Astrocyte (in vitro differentiated cells and primary cell): ENCODE measurements around the gene FKBP1A. TPM values are rescaled to one million over a fixed set of nuclear protein-coding genes. Genes with fewer than 3 reads are reported as not detected.

Source experiments
- DNase-seq: peaks from one replicate; pipeline ENCODE4 v3.0.0-alpha.2; 2010; ENCODE audit warnings: low read depth
- FAIRE-seq: peaks from 2 replicates; lab custom pipeline; 2011; peaks lifted over from hg19 to GRCh38; lab: Jason Lieb, UNC
- H2AFZ ChIP-seq: 2 replicates; pipeline ENCODE4 v1.6.0; 2012; ENCODE audit warnings: low read depth, low read length, inconsistent platforms
- H3K27ac ChIP-seq: 2 replicates; pipeline ENCODE4 v1.5.1; 2011; ENCODE audit warnings: low read depth, low read length, inconsistent platforms
- H3K27me3 ChIP-seq: 2 replicates; pipeline ENCODE4 v1.6.0; 2011; ENCODE audit warnings: low read length, inconsistent platforms; ENCODE audit not compliant: insufficient read depth
- H3K36me3 ChIP-seq: 2 replicates; pipeline ENCODE4 v1.5.1; 2011; ENCODE audit warnings: low read length, inconsistent platforms; ENCODE audit not compliant: insufficient read depth
- H3K4me1 ChIP-seq: 2 replicates; pipeline ENCODE4 v1.5.1; 2011; ENCODE audit warnings: low read length, inconsistent platforms; ENCODE audit not compliant: insufficient read depth
- H3K4me2 ChIP-seq: 2 replicates; pipeline ENCODE4 v1.6.0; 2012; ENCODE audit warnings: low read length, inconsistent platforms
- H3K4me3 ChIP-seq: 2 replicates; pipeline ENCODE4 v1.5.1; 2011; ENCODE audit warnings: low read depth, mild to moderate bottlenecking, low read length, inconsistent platforms; ENCODE audit not compliant: insufficient read depth
- H3K79me2 ChIP-seq: 2 replicates; pipeline ENCODE4 v1.6.0; 2012; ENCODE audit warnings: mild to moderate bottlenecking, low read length, inconsistent platforms; ENCODE audit not compliant: insufficient read depth
- H3K9ac ChIP-seq: 2 replicates; pipeline ENCODE4 v1.6.0; 2012; ENCODE audit warnings: mild to moderate bottlenecking, low read length, inconsistent platforms
- H3K9me3 ChIP-seq: 2 replicates; pipeline ENCODE4 v1.5.1; 2012; ENCODE audit warnings: low read depth, mild to moderate bottlenecking, low read length, inconsistent platforms; ENCODE audit not compliant: insufficient read depth
- H4K20me1 ChIP-seq: 2 replicates; pipeline ENCODE4 v1.6.0; 2012; ENCODE audit warnings: low read length, inconsistent platforms; ENCODE audit not compliant: insufficient read depth
- H3K27ac Mint-ChIP-seq: one replicate; pipeline ENCODE4 v1.8.0; 2021; ENCODE audit warnings: mild to moderate bottlenecking, mixed read lengths; ENCODE audit not compliant: unreplicated experiment
- H3K27me3 Mint-ChIP-seq: one replicate; pipeline ENCODE4 v1.8.0; 2021; ENCODE audit warnings: low read depth, mixed read lengths; ENCODE audit not compliant: unreplicated experiment
- H3K36me3 Mint-ChIP-seq: one replicate; pipeline ENCODE4 v1.8.0; 2021; ENCODE audit warnings: low read depth, mixed read lengths; ENCODE audit not compliant: unreplicated experiment
- H3K4me1 Mint-ChIP-seq: one replicate; pipeline ENCODE4 v1.8.0; 2021; ENCODE audit warnings: low read depth, mixed read lengths; ENCODE audit not compliant: unreplicated experiment
- H3K4me3 Mint-ChIP-seq: one replicate; pipeline ENCODE4 v1.8.0; 2021; ENCODE audit warnings: mild to moderate bottlenecking, moderate library complexity, mixed read lengths; ENCODE audit not compliant: unreplicated experiment
- H3K9me3 Mint-ChIP-seq: one replicate; pipeline ENCODE4 v1.8.0; 2021; ENCODE audit warnings: mild to moderate bottlenecking, mixed read lengths; ENCODE audit not compliant: unreplicated experiment
- EZH2 ChIP-seq: IDR thresholded peaks from 2 replicates; pipeline ENCODE4 v1.6.1; 2012; ENCODE audit warnings: mild to moderate bottlenecking, low read length, inconsistent platforms; ENCODE audit not compliant: insufficient read depth
- total RNA-seq: library from RNA; stranded (reverse); gene quantifications from 2 replicates; pipeline ENCODE4 v1.2.1, GENCODE V29; 2021
- TF ChIP-seq, protein P1 (sequence below): IDR thresholded peaks from 2 replicates; pipeline ENCODE4 v1.5.1; 2011; ENCODE audit warnings: low read depth, mild to moderate bottlenecking, inconsistent platforms, low read length, moderate library complexity; ENCODE audit not compliant: insufficient read depth

FKBP1A gene
- total RNA-seq, 1 donor from 2014 or later = 379 TPM

DNA sequence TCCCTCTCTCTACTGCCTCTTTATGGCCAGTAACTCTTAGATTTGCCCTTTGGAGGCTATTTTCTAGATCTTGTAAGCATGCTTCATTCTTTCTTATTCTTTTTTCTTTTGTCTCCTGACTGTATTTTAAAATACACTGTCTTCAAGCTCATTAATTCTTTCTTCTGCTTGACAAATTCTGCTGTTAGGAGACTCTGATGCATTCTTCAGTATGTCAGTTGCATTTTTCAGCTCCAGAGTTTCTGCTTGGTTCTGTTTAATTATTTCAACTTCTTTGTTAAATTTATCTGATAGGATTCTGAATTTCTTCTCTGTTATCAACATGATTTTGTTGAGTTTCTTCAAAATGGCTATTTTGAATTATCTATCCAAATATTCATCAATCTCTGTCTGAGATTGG lies 38.9 kb downstream of the FKBP1A start:
- DNase-seq (no peak), FAIRE-seq (no peak)
- H3K36me3 ChIP-seq = no peaks in the 10 kb centered on the region
- H3K4me2 ChIP-seq = no peak overlapping the region
- H3K9me3 ChIP-seq = no peaks in the 10 kb centered on the region
- H3K4me3 ChIP-seq = no peak overlapping the region
- Mint-ChIP-seq H3K36me3 (peaks cover 25% of the 10 kb centered on the region), H3K4me1 (peaks cover 10% of the 10 kb centered on the region), H3K9me3 (peaks cover 2% of the 10 kb centered on the region), H3K4me3 (no peak overlapping the region), H3K27me3 (no peaks in the 10 kb centered on the region), H3K27ac (no peak overlapping the region)
- no peaks in the 10 kb centered on the region for H3K27me3 ChIP-seq
- peaks cover 26% of the 10 kb centered on the region for H4K20me1 ChIP-seq
- peaks cover 2% of the 10 kb centered on the region for H3K79me2 ChIP-seq
- TF ChIP-seq, protein P1, sequence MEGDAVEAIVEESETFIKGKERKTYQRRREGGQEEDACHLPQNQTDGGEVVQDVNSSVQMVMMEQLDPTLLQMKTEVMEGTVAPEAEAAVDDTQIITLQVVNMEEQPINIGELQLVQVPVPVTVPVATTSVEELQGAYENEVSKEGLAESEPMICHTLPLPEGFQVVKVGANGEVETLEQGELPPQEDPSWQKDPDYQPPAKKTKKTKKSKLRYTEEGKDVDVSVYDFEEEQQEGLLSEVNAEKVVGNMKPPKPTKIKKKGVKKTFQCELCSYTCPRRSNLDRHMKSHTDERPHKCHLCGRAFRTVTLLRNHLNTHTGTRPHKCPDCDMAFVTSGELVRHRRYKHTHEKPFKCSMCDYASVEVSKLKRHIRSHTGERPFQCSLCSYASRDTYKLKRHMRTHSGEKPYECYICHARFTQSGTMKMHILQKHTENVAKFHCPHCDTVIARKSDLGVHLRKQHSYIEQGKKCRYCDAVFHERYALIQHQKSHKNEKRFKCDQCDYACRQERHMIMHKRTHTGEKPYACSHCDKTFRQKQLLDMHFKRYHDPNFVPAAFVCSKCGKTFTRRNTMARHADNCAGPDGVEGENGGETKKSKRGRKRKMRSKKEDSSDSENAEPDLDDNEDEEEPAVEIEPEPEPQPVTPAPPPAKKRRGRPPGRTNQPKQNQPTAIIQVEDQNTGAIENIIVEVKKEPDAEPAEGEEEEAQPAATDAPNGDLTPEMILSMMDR = no peak
- no peak for TF ChIP-seq EZH2
- no peak overlapping the region for H2AFZ ChIP-seq
- peaks cover 9% of the 10 kb centered on the region for H3K4me1 ChIP-seq
- no peak overlapping the region for H3K9ac ChIP-seq
- H3K27ac ChIP-seq = no peak overlapping the region

DNA sequence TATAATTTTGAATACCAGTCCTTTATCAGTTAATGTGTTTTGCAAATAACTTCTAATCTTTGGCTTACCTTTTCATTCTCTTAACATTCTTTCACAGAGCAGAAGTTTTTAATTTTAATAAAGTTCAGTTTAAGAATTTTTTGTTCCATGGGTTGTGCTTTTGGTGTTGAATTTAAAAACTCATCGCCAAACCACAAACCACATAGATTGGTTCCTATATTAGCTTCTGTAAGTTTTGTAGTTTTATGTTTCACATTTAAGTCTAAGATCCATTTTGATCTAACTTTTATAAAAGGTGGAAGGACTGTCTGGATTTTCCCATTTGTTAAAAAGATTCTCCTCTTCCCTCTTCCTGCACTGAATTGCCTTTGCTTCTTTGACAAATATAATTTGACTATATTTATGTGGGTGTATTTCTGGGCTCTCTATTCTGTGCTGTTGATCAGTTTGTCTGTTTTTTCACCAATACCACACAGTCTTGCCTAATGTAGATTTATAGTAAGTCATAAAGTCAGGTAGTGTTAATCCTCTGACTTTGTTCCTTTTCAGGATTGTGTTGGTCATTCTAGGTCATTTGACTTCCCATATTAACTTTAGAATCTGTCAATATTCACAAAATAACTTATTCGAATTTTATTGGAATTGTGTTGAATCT lies 46.4 kb downstream of the FKBP1A start:
- H3K36me3 ChIP-seq = no peaks in the 10 kb centered on the region
- peaks cover 10% of the 10 kb centered on the region for H4K20me1 ChIP-seq
- no peak overlapping the region for H3K4me3 ChIP-seq
- H3K9ac ChIP-seq = no peak overlapping the region
- H3K27ac ChIP-seq = no peak overlapping the region
- H3K27me3 ChIP-seq = no peaks in the 10 kb centered on the region
- no peaks in the 10 kb centered on the region for H3K9me3 ChIP-seq
- Mint-ChIP-seq H3K9me3 (no peaks in the 10 kb centered on the region), H3K36me3 (peaks cover 13% of the 10 kb centered on the region), H3K27me3 (no peaks in the 10 kb centered on the region), H3K27ac (no peak overlapping the region), H3K4me3 (no peak overlapping the region), H3K4me1 (peaks cover 16% of the 10 kb centered on the region)
- H2AFZ ChIP-seq = no peak overlapping the region
- H3K4me1 ChIP-seq = peaks cover 11% of the 10 kb centered on the region
- TF ChIP-seq, protein P1 = no peak
- TF ChIP-seq EZH2 = no peak
- no peak for FAIRE-seq
- no peaks in the 10 kb centered on the region for H3K79me2 ChIP-seq
- DNase-seq = no peak
- no peak overlapping the region for H3K4me2 ChIP-seq

DNA sequence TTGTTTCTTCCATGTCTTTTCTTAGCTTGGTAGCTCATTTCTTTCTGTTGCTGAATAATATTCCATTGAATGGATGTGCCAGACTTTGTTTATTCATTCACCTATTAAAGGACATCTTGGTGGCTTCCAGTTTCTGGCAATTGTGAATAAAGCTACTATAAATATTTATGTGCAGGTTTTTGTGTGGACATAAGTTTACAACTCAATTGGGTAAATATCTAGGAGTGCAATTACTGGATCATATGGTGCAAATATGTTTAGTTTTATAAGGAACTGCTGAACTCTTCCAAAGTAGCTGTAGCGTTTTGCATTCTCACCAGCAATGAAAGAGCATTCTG lies 47.1 kb downstream of the FKBP1A start:
- TF ChIP-seq, protein P1 = no peak
- TF ChIP-seq EZH2 = no peak
- FAIRE-seq = no peak
- no peaks in the 10 kb centered on the region for H3K27me3 Mint-ChIP-seq

More for the DNA sequence above, 47.1 kb downstream of the FKBP1A start:
- no peak overlapping the region for H3K9ac ChIP-seq
- no peaks in the 10 kb centered on the region for H3K36me3 ChIP-seq
- DNase-seq = no peak
- H4K20me1 ChIP-seq = peaks cover 13% of the 10 kb centered on the region
- H3K79me2 ChIP-seq = no peaks in the 10 kb centered on the region
- no peak overlapping the region for H2AFZ ChIP-seq
- Mint-ChIP-seq H3K36me3 (peaks cover 8% of the 10 kb centered on the region), H3K4me3 (no peak overlapping the region), H3K4me1 (peaks cover 16% of the 10 kb centered on the region), H3K9me3 (no peaks in the 10 kb centered on the region), H3K27ac (no peak overlapping the region)
- H3K4me2 ChIP-seq = no peak overlapping the region
- peaks cover 12% of the 10 kb centered on the region for H3K4me1 ChIP-seq
- no peaks in the 10 kb centered on the region for H3K9me3 ChIP-seq
- no peaks in the 10 kb centered on the region for H3K27me3 ChIP-seq
- H3K27ac ChIP-seq = no peak overlapping the region
- no peak overlapping the region for H3K4me3 ChIP-seq
